Activated B cell treated with CpG ODN at 0.5 μM for 24 hours (primary cell): ENCODE data around the gene ADAMTS17. TPM values are rescaled to one million over a fixed set of nuclear protein-coding genes. Genes with fewer than 3 reads are reported as not detected.

Source experiments
- ATAC-seq: fragments of 200-7000 bp; cut with Tn5 transposase; one replicate; pipeline ENCODE4 v1.10.0; 2021; ENCODE audit warnings: low read depth, mild to moderate bottlenecking, moderate library complexity
- CTCF ChIA-PET: fragments of 350-600 bp; sonication (Branson Sonifier 250); formaldehyde crosslinking; loops from one replicate; lab custom pipeline; 2021; ENCODE audit warnings: antibody characterized with exemption; lab: Charles Lee
- POLR2A ChIA-PET: fragments of 350-600 bp; sonication (Branson Sonifier 250); formaldehyde crosslinking; loops from one replicate; lab custom pipeline; 2021; ENCODE audit warnings: antibody characterized with exemption; lab: Charles Lee
- DNase-seq: peaks from one replicate; pipeline ENCODE4 v3.0.0; 2022
- H3K27ac Mint-ChIP-seq: one replicate; pipeline ENCODE4 v1.8.0; 2020; ENCODE audit warnings: mixed read lengths
- H3K27me3 Mint-ChIP-seq: one replicate; pipeline ENCODE4 v1.8.0; 2021; ENCODE audit warnings: mixed read lengths
- H3K36me3 Mint-ChIP-seq: one replicate; pipeline ENCODE4 v1.8.0; 2021; ENCODE audit warnings: low read depth, mixed read lengths
- H3K4me1 Mint-ChIP-seq: one replicate; pipeline ENCODE4 v1.8.0; 2021; ENCODE audit warnings: mixed read lengths
- H3K4me3 Mint-ChIP-seq: one replicate; pipeline ENCODE4 v1.8.0; 2020; ENCODE audit warnings: mild to moderate bottlenecking, mixed read lengths
- H3K9me3 Mint-ChIP-seq: one replicate; pipeline ENCODE4 v1.8.0; 2020; ENCODE audit warnings: mixed read lengths
- intact Hi-C: fragments of 100-400 bp; cut with micrococcal nuclease; formaldehyde crosslinking; loops from one replicate; pipeline ENCODE4 v1.15.1; 2024
- total RNA-seq: library from RNA; stranded (reverse); gene quantifications from 2 replicates; pipeline ENCODE4 v1.2.3, GENCODE V29; 2022
- TF ChIP-seq, protein P1 (sequence below): fragments of 200-600 bp; IDR thresholded peaks from one replicate; pipeline ENCODE4 v1.8.0; 2022; ENCODE audit warnings: antibody characterized with exemption, mild to moderate bottlenecking

The ADAMTS17 gene
- total RNA-seq, 1 donor from 2014 or later = 1.6 TPM

DNA sequence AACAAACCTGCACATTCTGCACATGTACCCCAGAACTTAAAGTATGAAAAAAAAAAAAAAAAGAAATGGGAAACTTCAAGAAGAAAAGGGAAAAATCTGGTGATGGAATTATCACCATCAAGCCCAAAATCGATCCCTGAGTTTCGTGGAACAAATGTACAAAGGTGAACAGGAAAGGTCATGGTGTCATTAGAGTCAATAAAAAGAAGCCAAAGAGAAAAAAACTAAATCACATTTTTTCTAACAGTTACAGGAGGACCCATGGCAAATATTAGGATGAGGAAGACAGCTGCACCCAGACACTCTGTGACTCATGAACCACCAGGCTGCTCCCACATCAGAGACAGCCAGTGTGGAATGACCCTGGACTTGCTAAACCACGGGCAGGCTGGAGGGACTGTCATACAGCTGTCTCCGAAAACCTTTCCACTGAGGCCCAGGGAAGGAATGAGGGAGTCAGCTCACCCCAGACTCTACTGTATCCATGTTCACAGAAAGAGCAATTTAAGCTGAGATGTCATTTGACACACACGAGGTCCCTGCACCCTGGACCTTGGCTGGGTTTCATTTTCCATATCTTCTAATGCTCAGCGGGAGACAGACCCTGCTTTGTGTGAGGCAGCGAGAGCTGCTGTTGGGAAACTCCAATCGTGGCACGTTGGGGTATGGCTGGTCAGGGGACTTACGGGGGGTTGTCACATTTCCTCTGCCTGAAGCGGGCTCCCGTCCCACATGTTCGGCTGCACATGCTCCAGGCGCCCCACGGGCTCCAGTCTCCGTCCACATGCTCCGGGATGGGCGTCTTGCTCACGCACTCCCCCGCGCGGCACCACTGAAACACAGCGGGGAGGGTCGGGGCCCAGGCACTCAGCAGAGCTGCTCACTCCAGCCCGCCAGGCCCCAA, 210.2 kb downstream of the ADAMTS17 start:
- H3K36me3 Mint-ChIP-seq = no peaks in the 10 kb centered on the region
- no peak overlapping the region for H3K4me3 Mint-ChIP-seq
- ChIA-PET CTCF (no interaction called here), POLR2A (no interaction called here)
- intact Hi-C loops = no loop called here
- DNase-seq = no peak
- no peaks in the 10 kb centered on the region for H3K4me1 Mint-ChIP-seq
- ATAC-seq = no peak
- no peaks in the 10 kb centered on the region for H3K27me3 Mint-ChIP-seq
- H3K9me3 Mint-ChIP-seq = no peaks in the 10 kb centered on the region
- H3K27ac Mint-ChIP-seq = no peak overlapping the region
- TF ChIP-seq, protein P1, sequence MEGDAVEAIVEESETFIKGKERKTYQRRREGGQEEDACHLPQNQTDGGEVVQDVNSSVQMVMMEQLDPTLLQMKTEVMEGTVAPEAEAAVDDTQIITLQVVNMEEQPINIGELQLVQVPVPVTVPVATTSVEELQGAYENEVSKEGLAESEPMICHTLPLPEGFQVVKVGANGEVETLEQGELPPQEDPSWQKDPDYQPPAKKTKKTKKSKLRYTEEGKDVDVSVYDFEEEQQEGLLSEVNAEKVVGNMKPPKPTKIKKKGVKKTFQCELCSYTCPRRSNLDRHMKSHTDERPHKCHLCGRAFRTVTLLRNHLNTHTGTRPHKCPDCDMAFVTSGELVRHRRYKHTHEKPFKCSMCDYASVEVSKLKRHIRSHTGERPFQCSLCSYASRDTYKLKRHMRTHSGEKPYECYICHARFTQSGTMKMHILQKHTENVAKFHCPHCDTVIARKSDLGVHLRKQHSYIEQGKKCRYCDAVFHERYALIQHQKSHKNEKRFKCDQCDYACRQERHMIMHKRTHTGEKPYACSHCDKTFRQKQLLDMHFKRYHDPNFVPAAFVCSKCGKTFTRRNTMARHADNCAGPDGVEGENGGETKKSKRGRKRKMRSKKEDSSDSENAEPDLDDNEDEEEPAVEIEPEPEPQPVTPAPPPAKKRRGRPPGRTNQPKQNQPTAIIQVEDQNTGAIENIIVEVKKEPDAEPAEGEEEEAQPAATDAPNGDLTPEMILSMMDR = no peak

- Mint-ChIP-seq H3K27ac (no peak overlapping the region), H3K36me3 (no peaks in the 10 kb centered on the region), H3K9me3 (no peaks in the 10 kb centered on the region), H3K27me3 (no peaks in the 10 kb centered on the region), H3K4me3 (no peak overlapping the region), H3K4me1 (no peaks in the 10 kb centered on the region)
- ChIA-PET POLR2A (no interaction called here), CTCF (no interaction called here)
- ATAC-seq (no peak), DNase-seq (no peak)
- intact Hi-C loops = no loop called here
- TF ChIP-seq, protein P1 = no peak
These were observed 212.1 kb downstream of the ADAMTS17 start for GRCh38 chr15:100129677-100130076.

GRCh38 chr15:100125401-100126191, 216.2 kb downstream of the ADAMTS17 start:
- Mint-ChIP-seq H3K4me1 (no peaks in the 10 kb centered on the region), H3K27me3 (no peaks in the 10 kb centered on the region), H3K4me3 (no peak overlapping the region), H3K36me3 (no peaks in the 10 kb centered on the region), H3K9me3 (peaks cover 14% of the 10 kb centered on the region), H3K27ac (no peak overlapping the region)
- TF ChIP-seq, protein P1 = no peak
- ChIA-PET CTCF (no interaction called here), POLR2A (interaction anchor here (1.3 kb wide), 1 partner anchor 9 kb away, joined by 3 read pairs; no protein-coding TSS in a partner anchor)
- no peak for DNase-seq
- no peak for ATAC-seq
- intact Hi-C loops = no loop called here

GRCh38 chr15:100124936-100125335, 216.8 kb downstream of the ADAMTS17 start:
- CTCF ChIA-PET = no interaction called here
- TF ChIP-seq, protein P1 = no peak
- intact Hi-C loops = no loop called here
- H3K36me3 Mint-ChIP-seq = no peaks in the 10 kb centered on the region
- peaks cover 15% of the 10 kb centered on the region for H3K9me3 Mint-ChIP-seq
- POLR2A ChIA-PET = no interaction called here
- no peaks in the 10 kb centered on the region for H3K27me3 Mint-ChIP-seq
- no peak for ATAC-seq
- H3K27ac Mint-ChIP-seq = no peak overlapping the region
- H3K4me3 Mint-ChIP-seq = no peak overlapping the region
- H3K4me1 Mint-ChIP-seq = no peaks in the 10 kb centered on the region
- no peak for DNase-seq

DNA sequence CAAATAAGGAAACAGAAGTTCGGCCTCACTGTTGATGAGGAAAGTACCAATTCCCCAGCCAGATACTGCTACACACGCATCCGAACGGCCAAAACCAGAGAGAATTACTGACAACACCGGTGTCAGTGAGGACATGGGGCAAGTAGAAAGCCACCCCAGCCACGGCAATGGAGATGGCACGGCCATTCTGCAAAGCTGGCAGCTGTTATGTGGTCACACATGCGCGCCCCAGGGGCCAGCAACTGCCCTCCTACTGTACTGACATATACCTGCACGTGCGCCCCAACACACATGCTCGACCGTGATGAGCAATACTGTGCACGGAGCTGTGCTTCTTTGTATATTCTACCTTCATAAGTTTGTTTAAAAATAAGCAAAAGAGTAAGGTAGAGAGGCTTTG, 217.4 kb downstream of the ADAMTS17 start:
- H3K9me3 Mint-ChIP-seq = peaks cover 18% of the 10 kb centered on the region
- no peak overlapping the region for H3K4me3 Mint-ChIP-seq
- intact Hi-C loops = no loop called here
- TF ChIP-seq, protein P1 = no peak
- ATAC-seq (no peak), DNase-seq (no peak)
- ChIA-PET CTCF (no interaction called here), POLR2A (no interaction called here)
- no peak overlapping the region for H3K27ac Mint-ChIP-seq
- H3K27me3 Mint-ChIP-seq = no peaks in the 10 kb centered on the region
- H3K4me1 Mint-ChIP-seq = no peaks in the 10 kb centered on the region
- H3K36me3 Mint-ChIP-seq = no peaks in the 10 kb centered on the region
